IPS DF 4.7 (cell line): ENCODE measurements around the gene CDK15.
"Not testable (repeated sequence)": the region's sequence is repeated elsewhere in the genome, so short reads cannot be mapped to it uniquely, and the experiment has no call there.

Experiments
- DNase-seq: peaks from one replicate; pipeline ENCODE4 v3.0.0-alpha.2; 2013; ENCODE audit warnings: low spot score; ENCODE audit errors: extremely low read depth

Gene CDK15

DNA sequence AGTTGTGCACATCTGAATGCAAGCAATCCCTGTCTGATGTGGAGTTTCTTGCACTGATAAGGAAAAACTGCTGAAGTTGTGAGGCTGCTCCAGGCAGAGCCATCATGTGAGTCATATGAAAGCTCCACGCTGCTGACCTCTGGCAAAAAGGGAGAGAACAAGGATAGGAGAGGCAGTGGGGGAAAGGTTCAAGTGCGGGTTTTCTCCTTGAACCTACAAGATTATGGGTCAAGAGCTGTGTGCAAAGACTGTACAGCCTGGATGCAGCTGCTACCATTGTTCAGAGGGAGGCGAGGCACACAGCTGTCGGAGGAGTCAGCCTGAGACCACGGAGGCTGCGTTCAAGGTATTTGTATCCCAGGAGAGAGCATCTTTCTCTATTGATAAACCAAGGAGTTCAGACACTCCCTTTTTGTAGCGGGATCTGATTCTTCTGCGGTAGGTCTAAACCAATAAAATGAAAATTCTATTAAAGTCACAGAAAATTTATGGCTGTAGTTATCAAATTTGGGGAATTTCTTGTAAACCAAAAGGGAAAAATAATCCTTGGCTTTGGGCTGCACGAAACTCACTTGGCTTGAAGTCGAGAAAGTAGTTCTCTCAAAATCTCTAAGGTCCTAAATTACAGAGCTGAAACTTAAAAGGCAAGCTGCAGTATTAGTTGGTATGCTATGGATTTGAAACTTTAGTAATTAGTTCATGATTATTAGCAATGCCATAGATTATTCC, at the start of gene CDK15:
CDK15 (plus strand) TSS at position 96 of the 729 bp plus-strand sequence; CDS start at position 224, 128 bp downstream.
- no peak for DNase-seq

DNA sequence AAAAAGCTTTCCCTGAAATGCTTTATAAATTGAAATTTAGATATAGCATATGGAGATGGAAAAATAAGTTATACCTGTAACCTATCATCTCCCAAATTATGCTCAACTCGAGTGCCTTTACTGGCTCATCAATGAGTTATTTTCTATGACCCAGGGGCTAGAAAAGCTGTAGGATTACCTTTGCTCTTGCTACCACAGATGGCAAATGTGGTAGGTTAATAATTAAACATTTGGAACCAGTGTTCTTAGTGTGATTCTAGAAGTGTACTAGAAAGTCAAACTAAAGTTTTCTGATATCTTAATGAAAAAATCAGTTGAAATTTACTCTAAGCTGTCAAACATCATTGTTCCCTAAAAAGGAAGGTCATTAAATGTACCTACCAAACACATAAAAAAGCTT, 48.1 kb upstream of the CDK15 start:
- DNase-seq, result no peak

DNA sequence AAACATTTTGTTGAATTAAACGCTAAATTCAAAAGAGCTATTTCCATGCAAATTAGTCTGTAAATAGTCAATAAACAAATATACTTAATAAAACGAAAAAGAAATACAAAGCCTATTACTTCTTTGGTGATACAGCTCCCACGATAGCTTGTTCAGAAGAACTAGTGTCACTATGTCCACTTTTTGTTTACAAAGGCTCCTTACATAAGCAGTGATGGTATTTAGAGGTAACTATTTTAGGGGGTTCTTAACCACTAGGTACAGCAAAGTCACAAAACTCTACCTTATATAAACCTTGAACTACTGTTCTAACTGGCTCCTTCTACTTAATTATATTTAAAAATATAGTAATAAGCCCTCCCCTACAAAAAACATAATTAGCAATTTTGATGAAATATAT, 47.5 kb upstream of the CDK15 start:
- no peak for DNase-seq

- no peak for DNase-seq
Measured at GRCh38 chr2:201759567-201759966, 46.8 kb upstream of the CDK15 start.

DNA sequence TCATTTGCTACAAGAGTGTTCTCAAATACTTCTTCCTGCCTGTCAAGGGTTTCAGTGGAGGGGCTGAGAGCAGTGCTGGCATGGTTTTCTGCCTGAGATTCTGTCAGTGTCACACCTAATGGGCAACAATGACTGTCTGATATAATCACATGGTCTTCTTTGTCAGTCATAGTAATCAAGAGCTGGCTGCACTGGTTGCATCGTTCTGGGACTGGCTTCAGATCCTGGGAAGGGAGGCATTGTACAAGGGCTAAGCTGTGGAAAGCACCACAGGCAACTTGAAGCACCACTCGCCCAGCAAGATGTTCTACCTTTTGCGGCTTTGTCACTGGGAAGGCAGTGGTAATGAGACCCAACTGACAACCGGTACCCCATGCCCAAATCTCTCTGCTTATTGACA, 45.2 kb upstream of the CDK15 start:
- DNase-seq, result no peak

GRCh38 chr2:201764469-201764868, 41.9 kb upstream of the CDK15 start:
- DNase-seq, result not testable (repeated sequence)

DNA sequence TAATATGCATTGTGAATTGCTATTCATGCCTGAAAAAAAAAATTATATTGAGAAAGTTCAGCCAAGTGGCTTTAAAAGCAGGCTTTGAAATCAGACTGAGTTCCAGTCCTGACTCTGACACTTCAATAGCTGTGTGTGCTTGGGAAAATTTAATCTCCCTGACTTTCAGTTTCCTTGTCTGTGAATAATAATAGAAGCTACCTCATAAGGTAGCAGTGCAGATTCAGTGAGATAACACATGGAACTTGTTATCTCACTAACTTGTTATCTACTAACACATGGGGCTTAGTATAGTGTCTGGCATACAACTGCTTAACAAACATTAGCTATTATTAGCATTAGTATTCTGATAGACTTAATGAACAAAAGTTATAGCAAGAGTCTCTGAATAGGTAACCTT, 40.5 kb upstream of the CDK15 start:
- no peak for DNase-seq

GRCh38 chr2:201768918-201769317, 37.4 kb upstream of the CDK15 start:
- no peak for DNase-seq

GRCh38 chr2:201769666-201770373, 36.5 kb upstream of the CDK15 start:
- no peak for DNase-seq

DNA sequence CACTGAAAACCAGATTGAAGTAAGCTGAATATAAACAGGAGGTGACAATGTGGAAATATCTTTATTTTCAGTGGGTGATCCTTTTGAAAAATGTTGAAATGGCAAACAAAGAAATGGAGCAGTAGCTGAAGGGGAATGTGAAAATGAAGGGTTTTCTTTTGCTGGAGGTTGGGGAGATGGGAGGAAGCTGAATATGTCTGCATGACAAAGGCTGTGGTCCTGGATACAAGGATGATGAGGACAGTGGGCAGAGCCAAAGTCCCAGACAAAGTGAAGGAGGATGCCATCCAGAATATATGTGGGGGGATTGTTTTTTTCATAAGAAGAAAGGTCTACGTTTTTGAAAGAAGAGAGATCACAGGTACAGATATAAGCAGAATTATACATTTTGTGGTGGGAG, 32.3 kb upstream of the CDK15 start:
- no peak for DNase-seq

DNA sequence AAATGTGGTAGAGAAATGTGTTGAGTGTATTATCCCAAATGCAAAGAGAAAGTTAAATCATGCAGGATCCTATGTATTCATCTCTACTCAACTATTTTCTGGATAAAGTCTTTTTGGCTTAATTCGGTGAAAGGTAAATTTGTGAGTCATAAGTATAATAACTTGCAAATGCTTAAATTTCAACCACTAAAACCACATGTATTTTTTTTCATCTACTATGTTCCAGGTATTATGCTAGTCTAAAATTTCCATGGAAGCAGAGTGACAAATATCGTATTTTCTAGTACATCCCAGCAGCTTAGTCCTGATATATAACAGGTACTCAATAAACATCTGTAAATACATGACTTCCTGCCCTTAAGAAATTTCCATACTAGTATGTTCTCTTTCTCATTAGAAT, 31.8 kb upstream of the CDK15 start:
- DNase-seq, result no peak

DNA sequence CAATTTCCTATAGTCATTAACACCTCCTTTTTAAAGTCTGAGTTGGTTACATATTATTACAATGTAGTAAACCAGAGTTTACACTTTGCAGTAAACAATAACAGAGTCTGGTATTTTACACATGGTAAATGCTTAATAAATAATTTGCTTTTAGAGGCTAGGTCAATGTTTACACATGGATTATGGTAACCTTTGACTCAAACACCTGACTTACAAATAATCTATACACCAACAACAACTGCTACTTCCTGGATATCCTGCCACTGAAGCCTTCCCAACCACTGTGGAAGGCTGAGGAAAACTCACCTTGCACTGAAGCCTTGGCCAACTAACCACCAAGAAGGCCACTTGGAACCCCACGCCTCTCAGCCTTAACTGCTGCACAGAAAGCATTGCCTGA, 31.0 kb upstream of the CDK15 start:
- DNase-seq, result no peak

DNA sequence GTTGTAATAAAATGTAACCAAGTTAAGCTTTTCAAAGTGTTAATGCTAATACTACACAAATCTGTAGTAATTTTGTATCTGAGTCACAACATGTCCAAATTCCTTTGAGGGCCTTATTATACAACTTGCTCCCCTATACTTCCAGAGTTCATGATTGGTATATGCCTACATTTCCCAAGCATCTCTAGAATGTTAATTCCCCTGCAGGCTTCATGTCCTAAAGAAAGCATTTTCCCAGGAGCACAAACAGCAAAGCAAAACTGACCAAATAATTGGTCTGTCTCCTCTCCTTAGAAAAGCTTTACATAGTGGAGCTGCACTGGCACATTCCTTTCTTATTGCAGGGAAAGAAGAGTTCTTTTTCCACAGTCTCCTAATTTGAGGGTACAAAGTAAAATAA, 29.3 kb upstream of the CDK15 start:
- DNase-seq, result no peak

DNA sequence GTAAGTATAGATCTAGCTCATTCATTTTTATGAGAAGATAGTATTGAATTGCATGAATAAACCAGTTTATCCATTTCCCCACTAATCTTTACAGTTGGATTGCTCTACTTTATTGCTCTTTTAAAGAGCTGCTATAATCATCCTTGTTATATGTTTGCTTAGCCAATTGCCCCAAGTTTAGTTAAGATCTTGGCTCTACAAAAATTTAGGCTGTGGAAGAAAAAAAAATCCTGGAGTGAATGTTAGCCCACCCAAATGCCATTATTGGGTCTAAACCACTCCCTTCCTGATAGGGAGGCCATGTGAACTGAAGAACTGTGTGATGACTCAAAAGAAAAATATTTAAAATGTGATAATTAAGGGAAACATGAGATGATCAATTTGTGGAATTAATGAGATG, 28.5 kb upstream of the CDK15 start:
- DNase-seq, result no peak

- no peak for DNase-seq
Measured at GRCh38 chr2:201779901-201780673, 26.2 kb upstream of the CDK15 start.

DNA sequence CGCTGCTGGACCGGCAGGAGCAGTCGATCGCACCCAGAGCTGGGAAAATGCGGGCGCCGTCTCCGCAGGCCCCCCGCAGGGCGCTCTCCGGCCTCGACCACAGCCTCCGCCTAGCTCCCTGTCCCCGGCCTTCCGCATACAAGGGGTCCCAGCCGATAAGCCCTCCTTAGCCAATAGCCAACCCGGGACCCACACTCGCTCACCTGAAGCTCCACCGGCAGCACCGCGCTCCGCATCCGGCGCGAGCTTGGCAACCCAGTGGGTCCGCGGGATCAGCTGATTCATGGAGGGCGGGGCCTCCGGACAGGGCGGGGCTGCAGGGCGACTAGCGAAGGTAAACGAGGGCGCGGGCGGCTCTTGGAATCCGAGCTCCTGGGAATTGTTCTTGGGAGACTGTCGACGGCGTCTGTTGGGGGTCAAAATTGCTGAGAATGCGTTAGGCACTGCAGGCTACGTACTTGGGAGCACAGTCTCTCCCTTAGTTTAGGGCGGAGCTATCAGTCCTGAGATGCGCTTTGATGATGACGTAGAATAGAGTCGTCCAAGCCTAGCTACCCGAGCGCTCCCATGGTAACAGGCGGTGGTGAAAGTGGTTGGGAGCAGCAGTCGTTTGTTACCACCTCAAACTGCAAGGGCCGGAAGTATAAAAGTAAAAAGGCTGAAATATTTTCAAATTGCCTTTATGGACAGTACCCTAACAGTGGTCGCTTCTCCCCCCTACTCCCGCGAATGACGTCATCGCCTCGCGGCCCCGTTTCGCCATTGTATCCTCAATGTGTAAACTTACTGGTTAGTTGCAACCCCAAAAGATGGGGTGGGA, 25.5 kb upstream of the CDK15 start, which contains the start of gene ALS2:
ALS2 (minus strand) TSS at position 260 of the 820 bp plus-strand sequence. CDS start 12,048 bp downstream, outside the sequence.
- DNase-seq, result peak; percentile 96

- DNase-seq, result no peak
Measured at GRCh38 chr2:201781557-201782051, 24.7 kb upstream of the CDK15 start.

- no peak for DNase-seq
Measured at GRCh38 chr2:201784563-201784962, 21.8 kb upstream of the CDK15 start.

DNA sequence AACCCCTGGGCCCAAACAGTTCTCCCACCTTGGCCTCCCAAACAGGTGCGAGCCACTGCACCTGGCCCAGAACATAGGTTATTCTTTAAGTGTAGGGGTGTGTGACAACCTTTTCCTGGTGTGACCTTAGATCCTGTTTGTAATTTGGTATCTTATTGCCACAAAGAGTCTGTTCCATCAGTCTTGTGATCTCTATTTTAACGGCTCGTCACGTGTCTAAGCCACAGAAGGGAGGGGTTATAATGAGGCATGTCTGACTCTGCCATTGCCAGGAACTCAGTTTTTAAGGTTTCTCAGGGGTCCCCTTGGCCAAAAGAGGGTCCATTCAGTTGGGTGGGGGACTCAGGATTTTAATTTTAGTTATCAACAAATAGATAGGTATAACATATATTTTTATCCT, 21.2 kb upstream of the CDK15 start:
- no peak for DNase-seq

- DNase-seq, result no peak
Measured at GRCh38 chr2:201786471-201786870, 19.9 kb upstream of the CDK15 start.

DNA sequence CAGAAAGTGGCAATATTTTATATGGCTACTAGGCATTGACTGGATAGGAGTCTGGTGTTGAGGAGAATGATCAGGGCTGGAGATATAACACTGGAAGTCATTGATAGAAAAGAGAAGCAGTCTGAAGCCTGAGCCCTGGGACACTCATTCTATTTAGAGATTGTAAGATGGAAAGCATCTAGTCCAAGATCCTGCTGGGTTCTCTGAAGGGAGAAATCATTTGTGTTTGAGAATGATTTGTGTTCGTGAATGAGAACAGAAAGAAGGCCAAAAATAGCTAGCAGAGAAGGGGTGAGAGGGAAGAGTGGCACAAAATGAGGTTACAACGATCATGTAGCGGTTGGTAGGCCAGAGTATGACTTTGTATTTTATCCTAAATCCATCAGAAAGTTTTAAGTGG, 18.0 kb upstream of the CDK15 start:
- no peak for DNase-seq
